NB4 (cell line): ENCODE results near the gene SKAP1.

Experiments
- DNase-seq: peaks from one replicate; pipeline ENCODE4 v3.0.0; 2010; ENCODE audit warnings: low read depth
- H3K4me3 ChIP-seq: one replicate; pipeline ENCODE4 v1.5.1; 2011; ENCODE audit warnings: mild to moderate bottlenecking, low read depth, low read length, moderate library complexity
- CTCF ChIP-seq: IDR thresholded peaks from one replicate; pipeline ENCODE4 v1.5.1; 2012; ENCODE audit warnings: low read depth, low read length
- MAX ChIP-seq: IDR thresholded peaks from 2 replicates; pipeline ENCODE4 v1.6.1; 2011; ENCODE audit warnings: low read depth, low read length
- MYC ChIP-seq: IDR thresholded peaks from 2 replicates; pipeline ENCODE4 v1.6.1; 2011; ENCODE audit warnings: low read depth, low read length
- POLR2A ChIP-seq: IDR thresholded peaks from 2 replicates; pipeline ENCODE4 v1.6.1; 2011; ENCODE audit warnings: mild to moderate bottlenecking; ENCODE audit not compliant: insufficient read length; ENCODE audit errors: extremely low read depth

Gene SKAP1

GRCh38 chr17:48122665-48123045 is 307.4 kb downstream of the SKAP1 start:
- no peak for TF ChIP-seq POLR2A
- no peak for TF ChIP-seq CTCF
- no peak for TF ChIP-seq MYC
- no peak for TF ChIP-seq MAX
- no peak overlapping the region for H3K4me3 ChIP-seq
- DNase-seq, result no peak

GRCh38 chr17:48121923-48122664 is 307.9 kb downstream of the SKAP1 start:
- TF ChIP-seq CTCF (no peak), MAX (no peak), POLR2A (no peak), MYC (no peak)
- H3K4me3 ChIP-seq, result no peak overlapping the region
- no peak for DNase-seq

- peak; percentile 95 for DNase-seq
- TF ChIP-seq MAX (no peak; the same call in 1 of the 2 replicates), POLR2A (peak; percentile 47)
- H3K4me3 ChIP-seq, result peak overlapping the region; percentile 30
These were observed 316.8 kb downstream of the SKAP1 start for GRCh38 chr17:48113201-48113676.

- peak overlapping the region; percentile 32 for H3K4me3 ChIP-seq
- TF ChIP-seq MYC (no peak), MAX (no peak), POLR2A (no peak), CTCF (no peak)
- DNase-seq, result no peak
These were observed 318.1 kb downstream of the SKAP1 start for GRCh38 chr17:48111937-48112241.

GRCh38 chr17:48110761-48111160 is 319.3 kb downstream of the SKAP1 start:
- peak; percentile 25 for DNase-seq

More at GRCh38 chr17:48110761-48111160, 319.3 kb downstream of the SKAP1 start:
- H3K4me3 ChIP-seq, result peak overlapping the region; percentile 32
- TF ChIP-seq POLR2A (no peak), MAX (no peak), MYC (no peak), CTCF (no peak)
